DLD1 (cell line): ENCODE data around the gene PRSS8.

Experiments used
- in situ Hi-C: cut with HindIII; loops from 2 replicates; pipeline ENCODE4 v1.10.0; 2017; ENCODE audit warnings: low sequenced_read_pairs

Gene PRSS8

GRCh38 chr16:31084584-31085302 is 50.8 kb downstream of the PRSS8 start:
- in situ Hi-C loops, result no loop called here

DNA sequence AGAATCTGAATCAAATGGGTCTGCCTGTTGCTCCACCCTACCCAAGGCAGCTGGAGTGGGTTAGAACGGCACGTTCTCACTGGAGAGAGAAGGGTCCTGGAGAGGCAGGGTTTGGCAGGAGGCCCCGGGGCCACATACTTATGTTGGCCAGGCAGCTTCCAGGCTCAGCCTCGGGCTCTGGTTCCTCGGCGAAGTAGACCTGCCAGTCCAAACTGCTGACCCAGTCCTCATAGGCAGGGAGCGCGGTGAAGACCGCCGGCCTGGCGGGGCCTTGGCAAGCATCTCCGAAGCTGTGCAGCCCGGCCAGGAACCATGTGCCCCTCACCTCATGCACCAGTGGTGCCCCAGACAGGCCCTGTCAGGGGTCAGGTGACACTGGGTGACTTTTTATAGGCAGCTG is 51.5 kb downstream of the PRSS8 start:
- in situ Hi-C loops, result no loop called here

DNA sequence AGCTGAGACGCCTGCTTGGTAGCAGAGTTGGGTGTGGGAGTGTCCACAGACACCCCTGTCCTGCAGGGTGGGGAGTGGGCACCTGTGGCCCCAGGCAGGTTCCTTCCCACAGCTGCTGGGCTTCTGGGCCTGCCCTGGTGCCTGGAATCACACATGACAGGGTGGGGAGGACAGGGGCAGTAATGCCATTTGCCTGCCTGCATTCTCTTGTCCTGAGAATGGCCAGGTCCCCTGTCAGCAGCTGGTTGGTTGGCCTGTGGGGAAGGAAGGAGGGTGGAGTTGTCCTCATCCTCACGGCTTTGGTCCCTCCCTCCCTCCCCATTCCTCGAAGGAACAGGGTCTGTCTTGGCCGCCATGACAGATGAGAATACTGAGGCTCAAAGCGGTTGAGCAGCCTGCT is 52.0 kb downstream of the PRSS8 start:
- in situ Hi-C loops, result no loop called here

- in situ Hi-C loops, result no loop called here
Measured at GRCh38 chr16:31083081-31083480, 52.4 kb downstream of the PRSS8 start.

- in situ Hi-C loops, result no loop called here
Measured at GRCh38 chr16:31082368-31083045, 53.0 kb downstream of the PRSS8 start.
